WERI-Rb-1 (cell line): Measurements from ENCODE around the gene TNS1.

ENCODE experiments used
- DNase-seq: peaks from one replicate; pipeline ENCODE4 v3.0.0-alpha.2; 2020
- H3K27ac ChIP-seq: fragments of 250-450 bp; sonication (Bioruptor Pico); 2 replicates; pipeline ENCODE4 v1.5.1; 2020; ENCODE audit warnings: mild to moderate bottlenecking, moderate library complexity
- H3K27me3 ChIP-seq: fragments of 250-450 bp; sonication (Bioruptor Pico); 2 replicates; pipeline ENCODE4 v1.5.1; 2021; ENCODE audit warnings: mild to moderate bottlenecking, low read depth, moderate library complexity; ENCODE audit not compliant: insufficient read depth, severe bottlenecking
- H3K36me3 ChIP-seq: fragments of 250-450 bp; sonication (Bioruptor Pico); 2 replicates; pipeline ENCODE4 v1.5.1; 2020; ENCODE audit warnings: mild to moderate bottlenecking, moderate library complexity
- H3K4me3 ChIP-seq: 2 replicates; pipeline ENCODE4 v1.5.1; 2011; ENCODE audit warnings: low read depth, mild to moderate bottlenecking, control low read depth, low read length
- H3K9me3 ChIP-seq: fragments of 250-450 bp; sonication (Bioruptor Pico); 2 replicates; pipeline ENCODE4 v1.5.1; 2021; ENCODE audit warnings: mild to moderate bottlenecking, moderate library complexity; ENCODE audit not compliant: severe bottlenecking
- TF ChIP-seq, protein P1 (sequence below): IDR thresholded peaks from 2 replicates; pipeline ENCODE4 v1.5.1; 2011; ENCODE audit warnings: low read depth, mild to moderate bottlenecking, control low read depth, inconsistent platforms, low read length

TNS1 gene

DNA sequence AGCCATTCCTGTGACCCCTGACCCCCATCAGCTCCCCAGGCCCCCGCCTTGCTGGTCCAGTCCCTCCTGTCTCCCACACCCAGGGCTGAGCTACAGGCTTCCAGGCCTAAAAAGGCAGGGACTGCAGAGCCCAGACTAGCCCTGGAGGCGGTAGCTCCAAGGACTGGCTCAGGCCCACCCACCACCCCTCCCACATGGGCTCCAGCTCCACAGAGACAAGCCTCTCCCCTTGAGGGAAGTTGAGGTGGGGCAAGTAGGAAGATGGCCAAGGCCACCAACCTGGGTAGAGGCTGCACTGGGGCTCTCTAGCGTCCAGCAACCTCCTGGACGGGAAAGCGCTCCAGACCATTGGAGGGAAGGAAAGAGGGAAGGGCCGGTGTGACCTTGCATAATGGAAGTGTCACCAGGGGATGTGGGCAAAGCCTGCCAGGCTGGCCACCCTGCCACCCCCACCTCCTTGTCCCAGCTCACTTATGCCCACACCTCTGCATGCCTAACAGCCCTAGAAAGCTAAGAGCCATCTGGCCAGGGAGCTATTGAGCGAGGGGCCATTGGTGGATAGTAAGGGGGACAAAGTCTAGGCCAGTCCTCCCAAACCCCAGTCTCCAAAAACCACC is 63.1 kb downstream of the TNS1 start:
- no peak overlapping the region for H3K4me3 ChIP-seq
- H3K27ac ChIP-seq, result no peak overlapping the region
- no peaks in the 10 kb centered on the region for H3K36me3 ChIP-seq
- TF ChIP-seq, protein P1, sequence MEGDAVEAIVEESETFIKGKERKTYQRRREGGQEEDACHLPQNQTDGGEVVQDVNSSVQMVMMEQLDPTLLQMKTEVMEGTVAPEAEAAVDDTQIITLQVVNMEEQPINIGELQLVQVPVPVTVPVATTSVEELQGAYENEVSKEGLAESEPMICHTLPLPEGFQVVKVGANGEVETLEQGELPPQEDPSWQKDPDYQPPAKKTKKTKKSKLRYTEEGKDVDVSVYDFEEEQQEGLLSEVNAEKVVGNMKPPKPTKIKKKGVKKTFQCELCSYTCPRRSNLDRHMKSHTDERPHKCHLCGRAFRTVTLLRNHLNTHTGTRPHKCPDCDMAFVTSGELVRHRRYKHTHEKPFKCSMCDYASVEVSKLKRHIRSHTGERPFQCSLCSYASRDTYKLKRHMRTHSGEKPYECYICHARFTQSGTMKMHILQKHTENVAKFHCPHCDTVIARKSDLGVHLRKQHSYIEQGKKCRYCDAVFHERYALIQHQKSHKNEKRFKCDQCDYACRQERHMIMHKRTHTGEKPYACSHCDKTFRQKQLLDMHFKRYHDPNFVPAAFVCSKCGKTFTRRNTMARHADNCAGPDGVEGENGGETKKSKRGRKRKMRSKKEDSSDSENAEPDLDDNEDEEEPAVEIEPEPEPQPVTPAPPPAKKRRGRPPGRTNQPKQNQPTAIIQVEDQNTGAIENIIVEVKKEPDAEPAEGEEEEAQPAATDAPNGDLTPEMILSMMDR, result no peak
- H3K27me3 ChIP-seq, result no peaks in the 10 kb centered on the region
- H3K9me3 ChIP-seq, result no peaks in the 10 kb centered on the region
- DNase-seq, result no peak

DNA sequence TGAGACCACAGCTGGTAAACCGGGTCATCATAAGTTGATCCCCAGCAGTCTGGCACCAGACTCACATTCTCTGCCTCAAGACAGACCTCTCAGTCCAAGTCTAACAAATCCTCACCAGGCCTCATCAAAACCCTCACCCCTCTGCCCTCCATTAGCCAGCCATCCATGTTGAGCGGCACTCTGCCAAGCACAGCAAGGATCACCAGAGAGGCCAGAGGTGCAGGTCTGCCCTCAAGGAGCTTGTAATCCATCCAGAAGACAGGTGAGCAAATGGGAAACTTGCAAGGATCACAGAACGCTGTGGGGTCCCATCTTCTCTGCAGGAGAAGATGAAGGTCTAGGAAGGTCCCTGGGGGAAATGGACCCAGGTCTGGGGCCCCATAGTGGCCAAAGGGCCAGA is 63.6 kb downstream of the TNS1 start:
- TF ChIP-seq, protein P1, result no peak
- no peak overlapping the region for H3K27ac ChIP-seq
- H3K27me3 ChIP-seq, result no peaks in the 10 kb centered on the region
- no peak for DNase-seq
- no peaks in the 10 kb centered on the region for H3K36me3 ChIP-seq
- H3K4me3 ChIP-seq, result no peak overlapping the region
- H3K9me3 ChIP-seq, result no peaks in the 10 kb centered on the region

DNA sequence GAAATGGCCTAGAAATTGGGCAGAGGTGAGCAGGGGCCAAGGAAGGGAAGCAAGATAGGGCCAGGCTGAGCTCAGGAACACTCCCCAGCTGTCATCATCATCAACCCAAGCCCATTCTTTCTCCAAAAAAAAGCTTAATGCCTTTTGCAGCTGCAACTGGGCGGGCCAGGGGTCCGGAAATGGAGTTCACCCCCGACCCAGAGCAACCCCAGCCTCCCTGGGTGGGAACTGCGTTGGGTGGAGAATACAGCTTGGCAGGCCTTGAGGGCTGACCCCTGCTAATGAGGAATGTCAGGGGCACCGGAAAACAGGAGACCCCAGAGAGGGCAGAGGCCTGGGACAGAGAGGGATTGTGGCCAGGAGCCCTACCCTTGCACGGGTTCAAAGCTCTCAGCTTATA is 64.8 kb downstream of the TNS1 start:
- no peak for DNase-seq
- H3K4me3 ChIP-seq, result no peak overlapping the region
- H3K9me3 ChIP-seq, result no peaks in the 10 kb centered on the region
- no peaks in the 10 kb centered on the region for H3K27me3 ChIP-seq
- no peak overlapping the region for H3K27ac ChIP-seq
- H3K36me3 ChIP-seq, result no peaks in the 10 kb centered on the region
- TF ChIP-seq, protein P1, result no peak

DNA sequence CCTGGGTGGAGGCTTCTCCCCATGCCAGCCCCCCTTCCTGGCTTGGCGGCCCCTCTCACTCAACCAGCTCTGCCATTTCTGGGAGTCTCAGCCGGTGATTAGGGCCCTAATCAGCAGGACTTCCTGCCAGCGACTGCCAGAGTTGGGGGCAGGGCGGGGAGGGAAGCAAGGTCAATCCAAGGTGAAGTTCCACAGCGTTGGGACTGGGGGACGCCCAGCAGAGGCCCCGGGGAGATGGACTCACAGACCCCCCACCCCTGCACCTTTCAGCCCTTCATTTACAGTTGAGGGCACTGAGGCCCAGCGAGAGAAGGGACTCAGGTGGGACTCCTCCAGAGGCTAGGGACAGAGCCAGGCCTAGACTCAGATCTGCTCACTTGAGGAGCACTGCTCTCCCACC is 65.3 kb downstream of the TNS1 start:
- peak; percentile 49 for DNase-seq
- Histone ChIP-seq H3K27ac (peak overlapping the region; percentile 46; the same call in 1 of the 2 replicates), H3K4me3 (no peak overlapping the region), H3K36me3 (no peaks in the 10 kb centered on the region), H3K27me3 (no peaks in the 10 kb centered on the region), H3K9me3 (no peaks in the 10 kb centered on the region)
- TF ChIP-seq, protein P1, result no peak

DNA sequence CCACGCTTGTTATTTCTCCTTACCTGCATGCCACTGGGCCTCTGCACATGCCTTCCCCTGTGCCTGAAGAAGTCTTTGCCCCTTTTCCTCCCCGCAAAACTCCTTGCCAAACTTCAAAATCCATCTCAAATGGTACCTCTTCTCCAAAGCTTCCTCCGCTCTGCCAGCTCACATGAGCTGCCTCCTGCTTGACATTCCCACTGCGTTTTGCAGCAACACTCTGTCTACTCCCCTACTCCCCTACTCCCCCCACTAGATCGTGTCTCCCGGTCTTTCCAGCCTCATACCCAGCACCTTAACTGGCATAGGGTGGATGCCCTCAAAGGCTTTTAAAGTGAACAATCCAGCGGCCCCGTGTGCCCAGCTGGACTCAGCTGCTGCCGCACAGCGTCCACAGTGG is 65.8 kb downstream of the TNS1 start:
- no peaks in the 10 kb centered on the region for H3K9me3 ChIP-seq
- TF ChIP-seq, protein P1, result no peak
- H3K27ac ChIP-seq, result peak overlapping the region; percentile 46; the same call in 1 of the 2 replicates
- no peak for DNase-seq
- no peaks in the 10 kb centered on the region for H3K36me3 ChIP-seq
- no peaks in the 10 kb centered on the region for H3K27me3 ChIP-seq
- H3K4me3 ChIP-seq, result no peak overlapping the region
